Ovary (tissue), 9 donors: Measurements from ENCODE around the gene POU5F2. TPM values are rescaled to one million over a fixed set of nuclear protein-coding genes. Genes with fewer than 3 reads are reported as not detected.

ENCODE experiments used
- DNase-seq, 5 donors: peaks; one replicate each; pipeline ENCODE4 v3.0.0-alpha.2; 2019 to 2020
- H3K27ac ChIP-seq, 2 donors: fragments of 200-600 bp; one replicate each; pipeline versions ENCODE4 v1.5.1 to v1.8.0; 2019 to 2022
- H3K27me3 ChIP-seq: fragments of 200-600 bp; one replicate; pipeline ENCODE4 v1.8.0; 2022
- H3K36me3 ChIP-seq: fragments of 200-600 bp; sonication (generic); one replicate; pipeline ENCODE4 v1.5.1; 2019
- H3K4me1 ChIP-seq: one replicate; pipeline ENCODE4 v1.8.1; 2013; ENCODE audit warnings: mild to moderate bottlenecking, moderate library complexity; ENCODE audit not compliant: insufficient read depth
- H3K4me3 ChIP-seq: fragments of 200-600 bp; sonication (generic); one replicate; pipeline ENCODE4 v1.5.1; 2017
- H3K9me3 ChIP-seq, 2 donors: fragments of 200-600 bp in 1 of 2; sonication (generic) in 1 of 2; one replicate each; pipeline versions ENCODE4 v1.5.1 to v1.8.1; 2013 to 2019; ENCODE audit warnings: mild to moderate bottlenecking in 1 of 2, moderate library complexity in 1 of 2
- EP300 ChIP-seq: sonication (generic); formaldehyde crosslinking; IDR thresholded peaks from one replicate; pipeline ENCODE4 v1.6.1; 2017; ENCODE audit warnings: antibody characterized with exemption
- POLR2A ChIP-seq: fragments of 450-650 bp; IDR thresholded peaks from one replicate; pipeline ENCODE4 v1.6.1; 2017; ENCODE audit warnings: antibody characterized with exemption, mild to moderate bottlenecking, moderate library complexity
- WGBS, 3 donors: extraction: QIAGEN DNeasy Blood & Tissue Kit in 1 of 3; methylation state at CpG; one replicate each; pipeline versions ENCODE4 v1.1.5 to v1.1.7; 2013 to 2017; 5-methylcytosine and 5-hydroxymethylcytosine counted together
- intact Hi-C, 4 donors: fragments of 100-400 bp; cut with DNase I; formaldehyde crosslinking; loops; one replicate each; pipeline versions ENCODE4 v1.11.0 to v1.15.1; 2022 to 2023
- polyA plus RNA-seq, 2 donors: library from polyadenylated mRNA; stranded (reverse); fragments of 200-250 nt in 1 of 2; fragments of 350-450 nt in 1 of 2; fragmentation: Illumina TruSeq in 1 of 2; extraction: RNeasy Lipid Tissue Mini Kit (QIAGEN cat#74804) in 1 of 2; gene quantifications; one replicate each; pipeline ENCODE4 v1.2.3, GENCODE V29; 2013 to 2014
- total RNA-seq, 7 donors: library from RNA; depleted of rRNA in 2 of 7; stranded (reverse); fragments of >200 nt in 2 of 7; fragmentation: NEBNext Ultra II Directional in 3 of 7; extraction: Animal tissue kit (Norgen Biotek cat#: 25700) in 3 of 7; gene quantifications; one replicate each; pipeline versions ENCODE4 v1.1.0 to v1.2.4, GENCODE V29; 2016 to 2023
- TF ChIP-seq, protein P1 (sequence below), 3 donors: fragments of 450-650 bp in 2 of 3; fragments of 200-600 bp in 1 of 3; IDR thresholded peaks; one replicate each; pipeline versions ENCODE4 v1.5.1 to v1.8.0; 2016 to 2022; ENCODE audit warnings: antibody characterized with exemption in 3 of 3, mild to moderate bottlenecking in 1 of 3
- donor health status: DM: no; HTN: no; CAD: no; lungs with moderate emphysema.
- donor health status: DM: no; HTN: no; CAD: no.
- donor health status: Bipolar disorder and iron deficiency.
- donor health status: DM: yes; HTN: yes; CAD: no.
- donor health status: DM: no; HTN: no; CAD: no.
- donor health status: DM: yes; HTN: yes; CAD: no.

POU5F2 gene
- total and polyA plus RNA-seq, 9 donors, result 0.06 to 3.0 (median 1.1) TPM

DNA sequence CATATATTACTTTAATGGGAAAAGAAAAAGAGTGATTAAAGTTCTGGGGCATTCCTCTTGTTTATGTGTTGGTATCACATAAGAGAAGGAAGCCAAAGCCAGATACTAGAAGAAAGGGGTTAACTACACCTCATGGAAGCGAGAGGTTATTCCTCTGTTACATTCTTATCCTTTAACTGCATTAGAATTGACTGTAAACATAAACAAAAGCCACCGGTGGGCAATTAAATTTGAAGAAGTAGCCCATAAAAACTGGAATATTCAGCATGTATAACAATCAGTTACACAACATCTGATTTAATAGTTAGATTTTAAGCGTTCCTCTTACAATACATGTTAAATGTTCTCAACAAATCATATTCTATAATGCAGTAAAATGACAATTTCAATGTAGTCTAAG is 18.8 kb downstream of the POU5F2 start:
- Histone ChIP-seq H3K27me3 (no peaks in the 10 kb centered on the region), H3K36me3 (no peaks in the 10 kb centered on the region), H3K4me1 (no peaks in the 10 kb centered on the region), H3K4me3 (no peak overlapping the region), H3K27ac (no peak overlapping the region), H3K9me3 (no peaks in the 10 kb centered on the region)
- TF ChIP-seq, protein P1, sequence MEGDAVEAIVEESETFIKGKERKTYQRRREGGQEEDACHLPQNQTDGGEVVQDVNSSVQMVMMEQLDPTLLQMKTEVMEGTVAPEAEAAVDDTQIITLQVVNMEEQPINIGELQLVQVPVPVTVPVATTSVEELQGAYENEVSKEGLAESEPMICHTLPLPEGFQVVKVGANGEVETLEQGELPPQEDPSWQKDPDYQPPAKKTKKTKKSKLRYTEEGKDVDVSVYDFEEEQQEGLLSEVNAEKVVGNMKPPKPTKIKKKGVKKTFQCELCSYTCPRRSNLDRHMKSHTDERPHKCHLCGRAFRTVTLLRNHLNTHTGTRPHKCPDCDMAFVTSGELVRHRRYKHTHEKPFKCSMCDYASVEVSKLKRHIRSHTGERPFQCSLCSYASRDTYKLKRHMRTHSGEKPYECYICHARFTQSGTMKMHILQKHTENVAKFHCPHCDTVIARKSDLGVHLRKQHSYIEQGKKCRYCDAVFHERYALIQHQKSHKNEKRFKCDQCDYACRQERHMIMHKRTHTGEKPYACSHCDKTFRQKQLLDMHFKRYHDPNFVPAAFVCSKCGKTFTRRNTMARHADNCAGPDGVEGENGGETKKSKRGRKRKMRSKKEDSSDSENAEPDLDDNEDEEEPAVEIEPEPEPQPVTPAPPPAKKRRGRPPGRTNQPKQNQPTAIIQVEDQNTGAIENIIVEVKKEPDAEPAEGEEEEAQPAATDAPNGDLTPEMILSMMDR (IDR thresholded peaks at IDR 0.05), result no peak
- TF ChIP-seq POLR2A, result no peak
- TF ChIP-seq EP300, result no peak
- no peak for DNase-seq
- intact Hi-C loops, result no loop called here
- WGBS, 3 donors, result 67 to 73% (median 72%) methylated on average over 3 of the region's 3 CpGs

DNA sequence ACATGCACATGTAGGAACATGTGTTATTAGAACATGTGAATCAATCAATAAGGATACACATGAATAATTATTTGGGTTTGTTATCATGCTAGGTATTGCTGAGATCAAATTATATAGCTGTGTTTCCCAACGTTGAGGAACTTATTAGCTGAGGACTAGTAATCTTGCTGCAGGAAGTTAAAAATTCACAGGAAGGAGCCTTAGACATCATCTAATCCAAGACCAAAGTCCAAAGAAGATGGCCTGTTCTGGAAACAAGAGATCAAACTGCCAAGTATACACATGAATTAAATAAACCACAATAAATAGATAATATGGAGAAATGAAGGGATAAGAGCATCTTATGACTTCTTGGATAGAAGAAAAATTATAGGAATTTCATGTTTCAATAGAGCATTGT is 19.9 kb downstream of the POU5F2 start:
- no peak overlapping the region for H3K4me3 ChIP-seq
- H3K36me3 ChIP-seq, result no peaks in the 10 kb centered on the region
- intact Hi-C loops, result no loop called here
- no peaks in the 10 kb centered on the region for H3K9me3 ChIP-seq
- DNase-seq, result no peak
- TF ChIP-seq, protein P1 (IDR thresholded peaks at IDR 0.05), result no peak
- TF ChIP-seq POLR2A (no peak), EP300 (no peak)
- no peak overlapping the region for H3K27ac ChIP-seq
- H3K27me3 ChIP-seq, result no peaks in the 10 kb centered on the region
- H3K4me1 ChIP-seq, result no peaks in the 10 kb centered on the region
- 32 to 46% (median 39%) methylated on average over 1 of the region's 1 CpG for WGBS, 3 donors

GRCh38 chr5:93721071-93721470 is 20.3 kb downstream of the POU5F2 start:
- intact Hi-C loops, result no loop called here
- TF ChIP-seq POLR2A (no peak), EP300 (no peak)
- TF ChIP-seq, protein P1 (IDR thresholded peaks at IDR 0.05), result no peak
- no peak for DNase-seq

GRCh38 chr5:93717162-93717561 is 24.2 kb downstream of the POU5F2 start:
- 50 to 59% (median 56%) methylated on average over 4 of the region's 4 CpGs for WGBS, 3 donors
- Histone ChIP-seq H3K4me3 (no peak overlapping the region), H3K9me3 (no peaks in the 10 kb centered on the region), H3K36me3 (no peaks in the 10 kb centered on the region), H3K4me1 (no peaks in the 10 kb centered on the region), H3K27ac (no peak overlapping the region), H3K27me3 (no peaks in the 10 kb centered on the region)
- TF ChIP-seq, protein P1 (IDR thresholded peaks at IDR 0.05), result no peak
- no peak for TF ChIP-seq POLR2A
- TF ChIP-seq EP300, result no peak
- intact Hi-C loops, result no loop called here
- no peak for DNase-seq

More at GRCh38 chr5:93721071-93721470, 20.3 kb downstream of the POU5F2 start:
- H3K27me3 ChIP-seq, result no peaks in the 10 kb centered on the region
- H3K9me3 ChIP-seq, result no peaks in the 10 kb centered on the region
- H3K4me1 ChIP-seq, result no peaks in the 10 kb centered on the region
- no peak overlapping the region for H3K4me3 ChIP-seq
- H3K27ac ChIP-seq, result no peak overlapping the region
- H3K36me3 ChIP-seq, result no peaks in the 10 kb centered on the region
- WGBS, 3 donors, result 89 to 98% (median 94%) methylated on average over 3 of the region's 3 CpGs

- no peak overlapping the region for H3K4me3 ChIP-seq
- H3K36me3 ChIP-seq, result no peaks in the 10 kb centered on the region
- no peaks in the 10 kb centered on the region for H3K4me1 ChIP-seq
- no peaks in the 10 kb centered on the region for H3K27me3 ChIP-seq
- no peaks in the 10 kb centered on the region for H3K9me3 ChIP-seq
- DNase-seq, result no peak
- intact Hi-C loops, result no loop called here
- TF ChIP-seq EP300 (no peak), POLR2A (no peak)
- no peak overlapping the region for H3K27ac ChIP-seq
Observed at GRCh38 chr5:93716453-93716852, 24.9 kb downstream of the POU5F2 start.
